NCI-H526 (cell line): ENCODE data around the gene NSFL1C.
"Not testable (repeated sequence)": the region's sequence is repeated elsewhere in the genome, so short reads cannot be mapped to it uniquely, and the experiment has no call there.

Experiments
- DNase-seq, 2 experiments: peaks; one replicate each; lab custom pipeline; 2025; lab: John Stamatoyannopoulos, UW

Gene NSFL1C

GRCh38 chr20:1423625-1424106, 43.0 kb downstream of the NSFL1C start:
- peak; percentile 83 to 89 for DNase-seq

DNA sequence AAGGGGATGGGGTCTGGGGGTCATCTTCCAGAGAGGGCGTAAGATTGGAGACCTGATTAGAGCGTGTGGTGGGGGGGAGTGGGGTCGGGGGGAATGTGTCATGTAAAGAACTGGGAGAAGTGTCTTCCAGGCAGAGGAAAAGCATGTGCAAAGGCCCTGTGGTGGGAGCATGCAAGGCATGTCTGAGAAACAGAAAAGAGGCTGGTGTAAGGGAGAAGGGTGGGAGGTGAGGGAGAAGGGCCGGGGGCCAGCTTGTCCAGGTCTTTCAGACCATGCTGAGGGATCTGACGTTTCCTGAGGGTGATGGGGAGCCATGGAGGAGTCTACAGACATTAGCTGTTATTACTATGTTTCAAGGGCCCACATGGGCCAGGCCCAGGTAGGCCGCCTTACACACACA, 43.4 kb downstream of the NSFL1C start:
- no peak for DNase-seq

GRCh38 chr20:1422753-1423152, 43.9 kb downstream of the NSFL1C start:
- no peak for DNase-seq

- DNase-seq, result no peak
These were observed 46.6 kb downstream of the NSFL1C start for GRCh38 chr20:1420066-1420465.

GRCh38 chr20:1418350-1418749, 48.3 kb downstream of the NSFL1C start:
- DNase-seq, result no peak

- no peak for DNase-seq
These were observed 48.9 kb downstream of the NSFL1C start for GRCh38 chr20:1417790-1418189.

GRCh38 chr20:1417273-1417672, 49.4 kb downstream of the NSFL1C start:
- no peak for DNase-seq

- peak in 1 of 2 experiments; percentile 25 for DNase-seq
These were observed 50.8 kb downstream of the NSFL1C start for GRCh38 chr20:1415667-1416468.

DNA sequence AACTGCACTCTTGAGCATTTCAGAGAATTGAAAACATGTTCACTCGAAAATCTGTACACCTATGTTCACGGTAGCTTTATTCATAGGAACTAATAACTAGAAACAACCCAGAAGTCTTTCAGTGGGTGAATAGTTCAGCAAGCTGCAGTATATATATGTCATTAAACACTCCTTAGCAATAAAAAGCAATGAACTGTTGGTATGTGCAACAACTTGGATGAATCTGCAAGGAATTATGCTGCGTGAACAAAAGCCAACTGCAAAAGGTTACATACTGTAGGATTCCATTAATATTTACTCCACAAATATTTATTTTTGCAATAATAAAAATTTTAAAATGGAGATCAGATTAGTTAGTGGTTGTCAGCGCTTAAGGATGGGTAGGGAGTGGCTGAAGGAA, 51.7 kb downstream of the NSFL1C start:
- no peak for DNase-seq

GRCh38 chr20:1405801-1406200, 60.8 kb downstream of the NSFL1C start:
- DNase-seq, result no peak

GRCh38 chr20:1403624-1404023, 63.0 kb downstream of the NSFL1C start:
- no peak for DNase-seq

- DNase-seq, result no peak
These were observed 64.5 kb downstream of the NSFL1C start for GRCh38 chr20:1402149-1402548.

GRCh38 chr20:1401451-1401907, 65.2 kb downstream of the NSFL1C start:
- peak; percentile 18 to 55 for DNase-seq

DNA sequence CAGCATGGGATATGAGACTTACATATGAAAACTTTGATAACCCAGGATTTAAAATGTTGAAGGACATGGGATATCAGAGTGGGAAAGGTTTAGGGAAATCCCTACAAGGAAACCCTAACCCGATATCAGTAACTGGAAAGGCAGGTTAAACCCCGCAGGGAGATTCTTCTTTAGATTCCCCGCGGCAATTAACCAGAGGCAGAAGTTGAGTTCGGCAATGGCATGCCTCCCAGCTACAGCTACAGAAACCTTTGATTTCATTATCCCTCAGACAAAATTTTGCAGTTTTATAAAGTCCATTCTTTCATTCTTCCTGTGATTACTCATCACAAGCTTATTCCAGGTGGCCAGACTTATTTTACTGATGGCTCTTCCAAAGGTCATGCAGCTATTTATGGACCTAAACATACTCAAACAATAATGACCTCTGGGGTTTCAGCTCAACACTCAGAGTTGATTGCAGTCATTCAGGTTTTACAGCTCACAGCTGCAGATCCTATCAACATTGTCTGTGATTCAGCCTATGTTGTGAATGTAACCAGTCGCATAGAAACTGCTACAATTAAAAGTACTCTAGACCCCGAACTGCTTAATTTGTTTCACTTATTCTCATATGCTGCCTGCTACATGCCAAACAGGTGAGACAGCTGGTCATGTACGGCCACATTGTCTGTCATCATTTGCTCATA, 66.8 kb downstream of the NSFL1C start:
- DNase-seq, result not testable (repeated sequence)

- DNase-seq, result peak; percentile 23 to 48
These were observed 68.5 kb downstream of the NSFL1C start for GRCh38 chr20:1398185-1398584.

DNA sequence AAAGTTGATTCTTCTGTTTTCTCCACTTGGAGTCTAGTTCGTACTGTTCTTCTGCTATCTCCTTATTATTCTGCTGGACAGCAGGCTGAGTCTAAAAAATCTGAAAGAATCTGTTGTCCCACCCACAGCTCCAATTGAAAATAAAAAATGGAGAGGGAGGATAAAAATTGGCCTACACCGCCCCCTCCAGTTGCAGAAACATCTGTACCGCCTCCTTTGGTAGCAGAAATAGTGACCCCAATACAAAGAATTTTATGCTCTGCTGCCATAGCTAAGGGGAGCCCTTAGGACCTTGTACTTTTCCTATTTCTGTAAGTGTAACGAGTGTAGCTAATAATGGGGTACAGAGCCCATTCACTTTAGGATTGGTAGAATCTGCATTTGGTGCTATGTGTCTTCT, 68.9 kb downstream of the NSFL1C start:
- no peak for DNase-seq

- no peak for DNase-seq
These were observed 69.9 kb downstream of the NSFL1C start for GRCh38 chr20:1396702-1397101.

DNA sequence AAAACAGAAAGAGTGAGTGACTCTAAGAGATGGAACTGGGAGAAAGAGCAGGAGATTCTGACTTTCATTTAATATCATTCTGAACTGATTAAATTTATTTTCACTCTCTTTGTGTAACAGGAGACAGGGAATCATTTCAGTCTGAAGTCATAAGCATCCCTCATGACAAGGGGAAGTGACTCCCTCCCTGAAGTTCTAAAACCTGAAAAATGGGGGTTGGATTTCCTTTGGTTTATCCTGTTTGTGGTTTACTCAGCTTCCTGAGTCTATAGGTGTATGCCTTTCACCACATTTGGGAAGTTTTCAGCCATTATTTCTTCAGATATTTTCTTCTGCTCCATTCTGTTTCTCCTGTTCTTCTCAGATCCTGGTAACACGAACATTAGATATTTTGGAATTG, 70.4 kb downstream of the NSFL1C start:
- DNase-seq, result no peak

GRCh38 chr20:1394686-1395085, 72.0 kb downstream of the NSFL1C start:
- no peak for DNase-seq

DNA sequence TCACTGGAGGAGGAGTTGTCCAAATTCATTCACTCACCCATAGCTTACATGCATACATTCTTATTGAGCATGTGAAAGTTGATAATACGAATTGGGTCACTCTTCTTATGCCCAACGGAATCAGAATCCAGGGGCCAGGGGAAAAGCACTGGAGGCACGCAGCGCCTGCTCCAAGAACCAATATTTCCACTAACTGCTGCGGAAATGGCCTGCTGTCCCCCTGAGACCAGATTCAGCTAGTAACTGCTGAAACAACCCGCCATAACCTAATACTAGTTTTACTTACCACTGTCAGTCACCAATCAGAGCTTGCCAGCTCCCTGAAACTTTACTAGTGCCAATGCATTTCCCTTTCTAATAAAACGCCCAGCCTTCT, 73.2 kb downstream of the NSFL1C start:
- DNase-seq, result no peak

DNA sequence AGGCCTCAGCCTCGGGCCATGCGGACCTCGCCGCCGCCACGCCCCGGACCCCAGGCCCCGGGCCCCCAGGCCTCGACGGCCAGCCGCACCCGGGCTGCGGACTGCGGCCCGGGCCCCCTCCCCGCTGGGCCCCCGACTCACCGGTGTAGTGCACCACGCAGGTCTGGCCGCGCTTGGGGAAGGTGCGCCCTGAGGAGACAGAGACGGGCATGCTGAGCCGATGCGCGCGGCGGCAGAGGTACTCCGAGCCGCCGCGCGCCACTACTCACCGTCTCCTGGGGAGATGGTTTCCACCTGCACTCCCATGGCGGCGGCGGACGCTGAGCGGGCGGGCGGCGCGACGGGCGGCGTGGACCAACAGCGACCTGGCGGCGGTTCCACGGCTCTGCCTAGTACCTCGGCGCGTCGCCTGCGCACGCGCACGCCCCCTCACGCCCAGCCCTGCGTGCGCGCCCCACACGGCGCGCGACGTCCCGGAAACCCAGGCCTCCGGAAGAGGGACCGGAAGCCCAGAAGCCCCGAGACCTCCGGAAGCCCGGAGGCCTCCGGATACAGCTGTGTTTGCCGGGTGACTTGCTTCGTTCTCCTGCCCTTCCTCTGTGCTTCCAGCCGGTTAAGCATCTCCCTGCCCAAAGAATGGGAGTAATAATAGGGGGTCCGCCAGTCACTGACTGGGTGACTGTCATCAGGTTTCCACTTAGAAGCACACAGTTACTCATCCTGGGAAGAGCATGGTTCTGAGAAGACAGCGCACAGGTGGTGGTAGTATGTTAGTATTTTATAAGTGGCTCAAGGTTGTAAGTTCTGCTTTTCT, 73.7 kb downstream of the NSFL1C start, which contains the start of gene FKBP1A:
FKBP1A (minus strand) TSS at position 362 of the 814 bp plus-strand sequence; CDS start at position 306, 56 bp downstream.
- DNase-seq, result peak; percentile 77 to 96

DNA sequence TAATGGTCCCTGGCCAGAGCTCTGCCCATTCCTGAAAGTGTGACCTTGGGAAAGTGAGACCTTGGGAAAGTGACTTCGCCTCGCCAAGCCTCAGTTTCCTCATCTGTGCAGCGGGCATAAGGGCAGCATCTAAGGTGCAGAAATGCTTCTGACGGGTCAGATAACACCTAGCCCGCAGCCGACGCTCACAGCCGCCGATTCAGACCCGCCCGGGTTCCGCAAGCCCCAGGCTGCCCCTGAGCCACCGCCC, 74.3 kb downstream of the NSFL1C start:
- DNase-seq, result no peak
